Nucleus accumbens (tissue), 56 donors: ENCODE data around the gene GPR17.

Experiments
- DNase-seq, 56 donors: peaks; one replicate each; lab custom pipeline; 2025; lab: John Stamatoyannopoulos, UW

Gene GPR17

GRCh38 chr2:127645395-127646291 is at the start of gene GPR17:
GPR17 (plus strand) TSS chr2:127646153; CDS start chr2:127650736, 4,583 bp downstream.
- DNase-seq: peak in 47 of 56 donors; percentile 32 to 85 (median 67)

- no peak for DNase-seq
These were observed 49.5 kb upstream of the GPR17 start for GRCh38 chr2:127596311-127597045.

GRCh38 chr2:127597046-127597983 is 48.6 kb upstream of the GPR17 start:
- no peak for DNase-seq

- no peak for DNase-seq
These were observed 48.0 kb upstream of the GPR17 start for GRCh38 chr2:127597984-127598380.

GRCh38 chr2:127598711-127599110 is 47.2 kb upstream of the GPR17 start:
- no peak for DNase-seq

GRCh38 chr2:127599211-127599610 is 46.7 kb upstream of the GPR17 start:
- DNase-seq: no peak

GRCh38 chr2:127604986-127605385 is 41.0 kb upstream of the GPR17 start:
- no peak for DNase-seq

- no peak for DNase-seq
These were observed 40.2 kb upstream of the GPR17 start for GRCh38 chr2:127605691-127606263.

GRCh38 chr2:127606625-127607398 is 39.1 kb upstream of the GPR17 start:
- DNase-seq: no peak

- no peak for DNase-seq
These were observed 38.5 kb upstream of the GPR17 start for GRCh38 chr2:127607399-127607908.

- DNase-seq: no peak
These were observed 37.6 kb upstream of the GPR17 start for GRCh38 chr2:127608061-127609030.

GRCh38 chr2:127609031-127609751 is 36.8 kb upstream of the GPR17 start:
- no peak for DNase-seq

GRCh38 chr2:127609818-127610217 is 36.1 kb upstream of the GPR17 start:
- no peak for DNase-seq

- DNase-seq: no peak
These were observed 35.4 kb upstream of the GPR17 start for GRCh38 chr2:127610561-127610960.

- no peak for DNase-seq
These were observed 34.7 kb upstream of the GPR17 start for GRCh38 chr2:127611076-127611925.

GRCh38 chr2:127612111-127612822 is 33.7 kb upstream of the GPR17 start:
- no peak for DNase-seq
